Occipital lobe (tissue), 2 donors: ENCODE results near the gene WSCD1. TPM values are rescaled to one million over a fixed set of nuclear protein-coding genes. Genes with fewer than 3 reads are reported as not detected.

Experiments used
- DNase-seq: peaks from one replicate; lab custom pipeline; 2025; lab: John Stamatoyannopoulos, UW
- total RNA-seq: library from RNA; depleted of rRNA; stranded (reverse); fragments of >200 nt; gene quantifications from one replicate; pipeline ENCODE4 v1.2.3, GENCODE V29; 2014

Gene WSCD1
- total RNA-seq, 1 donor from 2014 or later: 35.7 TPM

- no peak for DNase-seq
These were observed 10.8 kb upstream of the WSCD1 start for GRCh38 chr17:6059406-6059805.

- no peak for DNase-seq
These were observed 8.9 kb upstream of the WSCD1 start for GRCh38 chr17:6061290-6061689.

- DNase-seq: no peak
These were observed 5.3 kb upstream of the WSCD1 start for GRCh38 chr17:6064868-6065267.

GRCh38 chr17:6065351-6065750 is 4.8 kb upstream of the WSCD1 start:
- DNase-seq: no peak

GRCh38 chr17:6066183-6066948 is 3.8 kb upstream of the WSCD1 start:
- no peak for DNase-seq

GRCh38 chr17:6067060-6067459 is 3.1 kb upstream of the WSCD1 start:
- DNase-seq: no peak

- DNase-seq: no peak
These were observed 292 bp downstream of the WSCD1 start for GRCh38 chr17:6070430-6070912.

GRCh38 chr17:6070913-6071511 is 833 bp downstream of the WSCD1 start:
- DNase-seq: no peak

- DNase-seq: no peak
These were observed 1.4 kb downstream of the WSCD1 start for GRCh38 chr17:6071528-6072065.

GRCh38 chr17:6072157-6072556 is 2.0 kb downstream of the WSCD1 start:
- DNase-seq: no peak

GRCh38 chr17:6072611-6073010 is 2.4 kb downstream of the WSCD1 start:
- DNase-seq: no peak

GRCh38 chr17:6073620-6074019 is 3.4 kb downstream of the WSCD1 start:
- no peak for DNase-seq

GRCh38 chr17:6075050-6075449 is 4.9 kb downstream of the WSCD1 start:
- no peak for DNase-seq

GRCh38 chr17:6075845-6076244 is 5.7 kb downstream of the WSCD1 start:
- DNase-seq: no peak

- no peak for DNase-seq
These were observed 7.6 kb downstream of the WSCD1 start for GRCh38 chr17:6077752-6078151.

GRCh38 chr17:6078458-6078871 is 8.3 kb downstream of the WSCD1 start:
- DNase-seq: no peak

- peak; percentile 37 for DNase-seq
These were observed 9.1 kb downstream of the WSCD1 start for GRCh38 chr17:6079155-6079888.

GRCh38 chr17:6079960-6080359 is 9.8 kb downstream of the WSCD1 start:
- DNase-seq: no peak

GRCh38 chr17:6080711-6081430 is 10.7 kb downstream of the WSCD1 start:
- no peak for DNase-seq

GRCh38 chr17:6082335-6082734 is 12.2 kb downstream of the WSCD1 start:
- DNase-seq: no peak
